Activated CD4-positive, alpha-beta T cell treated with anti-CD3 and anti-CD28 coated beads for 24 hours (primary cell): ENCODE data around the gene ZNF764.
A peak's percentile ranks its signal among the peaks of the same experiment; 100 is the strongest.
"Not testable (repeated sequence)": the region's sequence is repeated elsewhere in the genome, so short reads cannot be mapped to it uniquely, and the experiment has no call there.

Experiments
- DNase-seq, 2 donors: peaks; one replicate each; pipeline ENCODE4 v3.0.0-alpha.2; 2020; ENCODE audit warnings: low read depth in 2 of 2

Gene ZNF764

DNA sequence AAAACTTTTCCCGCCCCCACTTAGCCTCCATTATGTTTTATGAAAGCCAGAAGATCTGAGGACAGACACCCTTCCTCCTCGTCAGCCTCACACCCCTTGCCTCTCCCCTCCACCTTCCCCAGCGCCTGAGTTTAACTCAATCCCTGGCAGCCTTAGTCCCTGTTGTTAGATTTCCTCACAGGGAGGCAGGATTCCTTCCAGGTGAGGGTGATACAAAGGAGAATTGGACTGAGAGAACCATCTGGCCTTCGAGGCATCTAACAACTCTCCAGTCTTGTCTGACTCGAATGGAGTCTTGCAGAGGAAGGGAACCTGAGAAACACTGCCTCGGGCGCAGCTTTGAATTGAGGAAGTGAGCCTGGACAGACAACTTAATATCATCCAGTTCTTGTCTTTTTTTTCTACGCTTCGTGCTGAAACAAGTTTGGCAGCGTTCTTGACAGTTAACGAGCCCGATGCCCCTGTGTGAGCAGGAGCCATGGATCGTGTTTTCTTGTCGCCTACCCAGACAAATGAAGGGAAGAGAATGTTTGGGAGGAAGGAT, 30.5 kb downstream of the ZNF764 start:
- DNase-seq = no peak

DNA sequence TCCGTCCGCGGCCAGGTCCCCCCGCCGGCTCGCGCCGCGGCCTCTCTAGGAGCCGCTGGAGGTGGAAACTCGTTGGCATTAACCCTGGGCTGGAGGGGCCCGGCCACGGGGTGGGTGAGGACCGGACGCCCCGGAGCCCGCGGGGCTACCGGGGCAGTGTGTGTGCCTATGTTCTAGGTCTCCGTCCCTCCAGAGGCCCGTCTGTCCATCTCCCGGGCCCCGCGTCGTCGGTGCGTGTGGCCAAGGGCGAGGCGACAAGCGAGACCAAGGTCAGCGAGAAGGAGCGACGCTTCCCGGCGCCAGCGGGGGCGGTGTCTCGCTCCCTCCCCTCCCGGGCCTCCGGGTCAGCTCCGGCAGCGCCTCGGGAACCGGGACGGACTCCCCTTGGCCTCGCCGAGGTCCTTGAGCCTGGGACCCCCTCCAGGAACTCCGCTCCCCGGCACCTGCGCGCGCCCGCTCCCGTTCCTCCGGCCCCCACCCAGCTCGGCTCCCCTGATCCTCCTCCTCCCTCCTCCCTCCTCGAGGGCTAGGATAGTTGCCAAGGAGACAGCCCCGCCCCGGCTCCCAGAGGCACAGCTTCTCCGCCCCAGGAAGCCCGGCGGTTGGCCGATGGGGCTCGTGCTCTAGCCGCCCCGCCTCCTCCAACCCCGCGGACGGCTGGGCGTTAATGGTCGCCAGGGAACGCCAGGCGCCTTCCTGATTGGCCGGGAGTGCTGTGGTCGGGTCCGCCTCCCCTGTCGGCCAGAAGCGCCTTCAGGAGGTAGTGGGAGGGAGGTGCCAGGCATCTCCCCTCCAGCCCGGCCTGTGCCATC, 31.1 kb downstream of the ZNF764 start:
- peak; percentile 88 to 96 for DNase-seq

DNA sequence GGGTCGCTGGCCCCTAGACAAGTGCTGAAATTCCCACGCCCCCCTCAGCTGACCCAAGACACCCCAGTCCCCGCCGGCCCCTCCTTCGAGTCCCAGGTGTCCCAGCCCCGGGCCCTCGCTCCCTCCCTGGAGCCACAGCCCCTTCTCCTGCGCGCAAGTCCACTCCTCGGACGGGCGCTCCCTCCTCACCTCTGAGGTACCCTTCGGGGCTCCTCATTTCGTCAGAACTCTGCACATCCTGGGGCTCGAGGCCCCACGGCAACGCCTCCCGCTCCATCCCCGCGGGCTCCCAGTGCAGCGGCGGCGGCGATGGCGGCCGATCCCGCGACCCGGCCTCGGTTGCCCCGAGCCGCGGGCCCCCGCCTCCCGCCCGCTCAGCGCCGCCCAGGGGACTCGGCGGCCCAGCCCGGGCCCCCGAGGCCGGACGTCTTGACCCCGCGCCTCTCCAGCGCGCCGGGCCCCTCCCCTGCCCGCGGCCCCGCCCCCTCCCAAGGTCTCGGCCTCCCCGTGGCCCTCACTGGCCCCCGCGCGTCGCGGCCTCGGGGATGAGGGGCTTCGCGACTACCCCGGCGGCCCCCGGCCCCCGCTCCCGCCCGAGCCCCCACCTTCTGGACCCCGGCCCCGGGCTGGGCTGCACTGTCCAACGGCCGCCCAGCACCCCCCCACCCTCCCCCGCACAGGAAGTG, 31.9 kb downstream of the ZNF764 start, which contains the start of gene ZNF768:
ZNF768 (minus strand) TSS at position 430 of the 686 bp plus-strand sequence; CDS start at position 277, 153 bp downstream.
- DNase-seq = no peak

DNA sequence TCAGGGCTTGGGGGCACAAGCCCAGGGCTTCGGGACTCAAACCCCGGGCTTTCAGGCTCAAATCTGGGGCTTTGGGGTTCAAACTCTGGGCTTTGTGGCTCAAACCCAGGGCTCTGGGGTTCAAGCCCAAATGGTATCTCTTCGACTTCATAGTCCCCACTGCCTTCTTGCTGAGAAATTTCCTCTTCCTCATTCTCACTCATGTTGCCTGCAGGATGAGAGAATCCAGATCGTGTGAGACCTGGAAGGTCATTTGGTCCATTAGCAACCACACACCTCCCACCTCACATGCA, 32.4 kb downstream of the ZNF764 start:
- no peak for DNase-seq

DNA sequence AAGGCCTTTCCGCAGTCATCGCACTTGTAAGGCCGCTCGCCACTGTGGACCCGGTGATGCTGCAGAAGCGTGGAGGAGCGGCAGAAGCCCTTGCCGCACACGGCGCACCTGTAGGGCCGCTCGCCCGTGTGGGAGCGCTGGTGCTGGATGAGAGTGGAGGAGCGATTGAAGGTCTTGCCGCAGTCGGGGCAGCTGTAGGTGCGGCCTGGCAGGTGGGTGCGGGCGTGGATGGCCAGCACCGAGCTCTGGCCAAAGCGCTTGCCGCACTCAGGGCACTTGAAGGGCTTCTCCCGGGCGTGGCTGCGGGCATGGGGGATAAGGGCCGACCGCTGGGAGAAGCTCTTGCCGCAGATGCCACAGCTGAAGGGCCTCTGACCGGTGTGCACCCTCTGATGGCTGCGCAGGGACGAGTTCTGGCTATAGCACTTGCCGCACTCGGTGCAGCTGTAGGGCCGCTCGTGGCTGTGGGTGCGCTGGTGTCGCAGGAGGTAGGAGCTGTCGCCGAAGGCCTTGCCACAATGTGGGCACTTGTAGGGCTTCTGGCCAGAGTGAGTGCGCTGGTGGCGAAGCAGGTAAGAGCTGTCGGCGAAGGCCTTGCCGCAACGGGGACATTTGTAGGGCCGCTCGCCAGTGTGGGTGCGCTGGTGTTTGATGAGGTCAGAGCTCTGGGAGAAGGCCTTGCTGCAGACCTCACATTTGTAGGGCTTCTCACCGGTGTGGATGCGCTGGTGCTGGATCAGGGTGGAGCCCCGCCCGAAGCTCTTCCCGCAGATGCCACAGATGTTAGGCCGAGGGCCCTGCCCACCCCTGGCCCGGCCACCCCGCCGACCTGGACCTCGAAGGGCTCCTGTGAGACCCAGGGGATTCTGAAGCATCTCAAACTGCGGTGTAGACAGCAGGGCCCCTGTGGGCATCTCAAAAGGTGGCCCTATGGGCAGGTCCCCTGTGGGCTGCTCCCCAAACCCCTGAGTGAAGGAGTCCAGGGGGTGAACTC, 33.3 kb downstream of the ZNF764 start:
- DNase-seq = no peak

DNA sequence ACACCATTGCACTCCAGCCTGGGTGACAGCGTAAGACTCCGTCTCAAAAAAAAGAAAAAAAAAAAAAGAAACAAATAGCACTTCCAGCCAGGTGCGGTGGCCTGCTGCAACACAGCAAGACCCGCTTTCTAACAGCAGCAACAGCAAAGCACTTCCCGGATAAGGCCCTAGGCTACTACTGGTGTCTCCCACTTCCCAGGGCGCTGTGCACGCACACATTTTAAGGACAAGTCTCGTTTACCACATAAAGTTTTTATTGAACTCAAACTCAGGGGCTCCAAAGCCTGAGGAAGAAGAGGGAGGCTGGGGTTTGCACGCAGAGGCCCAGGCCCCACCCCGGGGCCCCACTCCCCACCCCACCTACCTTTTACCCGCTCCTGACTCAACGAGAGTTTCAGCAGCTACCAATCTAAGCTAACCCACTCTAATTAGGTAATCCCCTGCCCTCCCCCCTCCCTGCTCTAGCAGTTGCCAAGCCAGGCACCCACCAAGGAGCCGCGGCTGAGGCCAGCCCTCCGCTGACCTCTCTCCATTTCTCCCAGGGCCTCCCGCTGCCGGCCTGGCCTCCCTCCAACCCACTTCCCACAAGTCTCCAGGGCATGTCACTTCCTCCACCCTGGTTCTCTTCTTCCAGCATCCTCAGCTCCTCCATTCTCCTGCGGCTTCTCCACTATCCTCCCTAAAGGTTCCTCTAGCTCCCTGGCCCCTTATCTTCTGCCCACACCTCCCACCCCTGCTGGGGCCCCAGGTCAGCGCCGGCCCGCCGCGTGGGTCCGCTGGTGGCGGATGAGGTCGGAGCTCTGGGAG, 34.2 kb downstream of the ZNF764 start:
- DNase-seq = no peak

DNA sequence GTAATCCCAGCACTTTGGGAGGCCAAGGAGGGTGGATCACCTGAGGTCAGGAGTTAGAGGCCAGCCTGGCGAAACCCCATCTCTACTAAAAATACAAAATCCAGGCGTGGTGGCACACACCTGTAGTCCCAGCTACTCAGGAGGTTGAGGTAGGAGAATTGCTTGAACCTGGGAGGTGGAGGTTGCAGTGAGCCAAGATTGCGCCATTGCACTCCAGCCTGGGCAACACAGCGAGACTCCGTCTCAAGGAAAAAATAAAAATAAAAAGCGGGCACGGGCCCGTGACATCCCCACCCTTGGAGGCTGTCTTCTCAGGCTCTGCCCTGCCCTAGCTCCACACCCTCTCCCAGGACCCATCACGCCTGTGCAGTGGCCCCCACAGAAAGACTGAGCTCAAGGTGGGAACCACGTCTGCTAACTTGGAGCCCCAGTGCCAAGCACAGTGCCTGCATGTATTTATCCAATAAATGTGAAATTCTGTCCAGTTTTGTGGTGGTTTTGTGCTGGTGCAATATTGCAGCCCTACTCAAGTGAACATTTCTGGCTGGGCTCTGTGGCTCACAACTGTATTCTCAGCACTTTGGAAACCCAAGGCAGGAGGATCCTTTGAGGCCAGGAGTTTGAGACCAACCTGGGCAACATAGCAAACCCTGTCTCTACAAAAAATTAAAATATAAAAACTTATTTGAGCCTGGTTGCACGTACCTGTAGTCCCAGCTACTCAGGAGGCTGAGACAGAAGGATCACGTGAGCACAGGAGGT, 35.3 kb downstream of the ZNF764 start:
- not testable (repeated sequence) for DNase-seq

DNA sequence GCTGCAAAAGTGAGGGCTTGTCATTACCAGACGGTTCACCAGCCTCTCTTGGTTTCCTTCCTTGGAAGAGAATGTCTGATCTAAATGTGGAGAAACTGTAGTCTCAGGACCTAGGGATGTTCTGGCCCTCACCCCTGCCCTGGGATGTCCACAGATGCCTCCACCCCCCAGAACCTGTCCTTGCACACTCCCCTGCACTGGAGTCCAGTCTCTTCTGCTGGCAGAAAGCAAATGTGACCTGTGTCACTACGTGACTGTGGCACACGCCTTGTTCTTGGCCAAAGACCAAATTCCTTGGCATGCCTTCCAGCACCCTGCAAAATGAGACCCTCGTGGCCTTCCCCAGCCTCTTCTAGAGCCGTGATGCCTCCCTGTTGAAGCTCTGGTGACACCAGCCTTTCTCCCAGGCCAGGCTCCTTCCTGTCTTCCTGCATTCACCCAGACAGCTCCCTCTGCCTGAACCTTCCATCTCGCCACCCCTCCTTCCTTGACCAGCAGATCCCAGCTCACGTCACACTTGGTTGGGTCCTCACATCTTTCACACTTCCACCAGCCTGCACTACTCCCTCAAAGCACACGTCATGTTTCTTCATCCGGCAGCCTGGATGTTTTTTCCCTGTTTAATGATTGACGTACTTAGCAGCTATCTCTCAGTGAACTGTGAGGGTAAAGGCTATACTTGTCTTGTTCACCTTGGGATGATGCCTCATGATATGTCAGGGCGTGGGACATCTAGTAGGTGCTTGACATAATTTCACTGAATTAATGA, 36.1 kb downstream of the ZNF764 start:
- DNase-seq = no peak

DNA sequence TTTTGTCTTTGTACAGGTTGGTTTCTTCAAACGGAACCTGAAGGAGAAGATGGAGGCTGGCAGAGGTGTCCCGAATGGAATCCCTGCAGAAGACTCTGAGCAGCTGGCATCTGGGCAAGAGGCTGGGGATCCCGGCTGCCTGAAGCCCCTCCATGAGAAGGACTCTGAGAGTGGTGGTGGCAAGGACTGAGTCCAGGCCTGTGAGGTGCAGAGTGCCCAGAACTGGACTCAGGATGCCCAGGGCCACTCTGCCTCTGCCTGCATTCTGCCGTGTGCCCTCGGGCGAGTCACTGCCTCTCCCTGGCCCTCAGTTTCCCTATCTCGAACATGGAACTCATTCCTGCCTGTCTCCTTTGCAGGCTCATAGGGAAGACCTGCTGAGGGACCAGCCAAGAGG, 36.7 kb downstream of the ZNF764 start:
- DNase-seq = no peak

DNA sequence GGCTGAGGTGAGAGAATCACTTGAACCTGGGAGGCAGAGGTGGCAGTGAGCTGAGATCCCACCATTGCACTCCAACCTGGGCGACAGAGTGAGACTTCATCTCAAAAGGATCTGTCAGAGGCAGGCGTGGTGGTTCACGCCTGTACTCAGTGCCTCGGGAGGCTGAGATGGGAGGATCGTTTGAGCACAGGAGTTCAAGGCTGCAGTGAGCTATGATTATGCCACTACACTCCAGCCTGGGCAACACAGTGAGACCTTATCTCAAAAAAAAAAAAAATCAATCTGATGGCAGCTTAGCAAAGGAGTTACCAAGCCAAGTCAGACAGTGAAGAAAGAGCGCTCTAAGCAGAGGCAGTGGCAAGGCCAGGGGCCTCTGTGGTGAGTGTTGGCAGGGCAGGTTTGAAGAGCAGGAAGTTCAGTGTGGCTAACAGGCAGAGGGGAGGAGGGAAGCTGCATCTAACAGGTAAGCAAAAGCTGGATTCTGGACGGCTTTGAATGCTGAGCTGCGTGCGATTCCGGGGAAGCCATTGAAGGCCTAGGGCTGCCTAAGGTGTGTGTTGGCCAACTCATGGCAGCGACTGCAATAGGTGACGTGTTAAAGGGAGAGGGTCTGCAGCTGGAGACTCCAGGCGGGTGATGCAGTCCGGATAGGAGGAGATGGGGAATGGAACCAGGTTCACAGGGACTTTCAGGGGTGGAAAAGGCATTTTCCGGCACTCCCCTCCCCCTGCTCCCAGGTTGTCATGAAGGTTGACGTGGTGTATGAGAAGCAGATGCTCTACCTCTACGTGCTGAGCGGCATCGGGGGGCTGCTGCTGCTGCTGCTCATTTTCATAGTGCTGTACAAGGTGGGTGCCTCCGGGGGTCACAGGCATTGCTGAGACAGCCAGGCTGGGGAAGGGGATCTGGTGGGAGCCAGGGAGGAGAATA, 38.8 kb downstream of the ZNF764 start:
- no peak for DNase-seq

DNA sequence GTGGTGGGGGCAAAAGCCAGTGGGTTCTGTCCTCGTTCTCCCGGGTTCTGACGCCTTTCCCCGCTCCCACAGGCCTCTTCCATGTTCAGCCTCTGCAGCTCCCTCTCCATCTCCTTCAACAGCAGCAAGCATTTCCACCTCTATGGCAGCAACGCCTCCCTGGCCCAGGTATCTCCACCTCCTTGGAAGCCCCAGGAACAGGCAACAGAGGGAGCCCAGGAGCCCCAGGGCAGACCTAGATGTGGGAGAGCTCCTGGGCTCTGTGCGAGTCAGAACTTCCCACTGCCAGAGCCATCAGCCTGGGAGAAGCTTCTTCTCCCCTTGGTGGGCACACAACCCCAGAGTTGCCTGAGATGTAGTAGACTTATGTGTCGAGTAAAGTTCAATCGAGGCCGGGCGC, 39.6 kb downstream of the ZNF764 start:
- DNase-seq = no peak

DNA sequence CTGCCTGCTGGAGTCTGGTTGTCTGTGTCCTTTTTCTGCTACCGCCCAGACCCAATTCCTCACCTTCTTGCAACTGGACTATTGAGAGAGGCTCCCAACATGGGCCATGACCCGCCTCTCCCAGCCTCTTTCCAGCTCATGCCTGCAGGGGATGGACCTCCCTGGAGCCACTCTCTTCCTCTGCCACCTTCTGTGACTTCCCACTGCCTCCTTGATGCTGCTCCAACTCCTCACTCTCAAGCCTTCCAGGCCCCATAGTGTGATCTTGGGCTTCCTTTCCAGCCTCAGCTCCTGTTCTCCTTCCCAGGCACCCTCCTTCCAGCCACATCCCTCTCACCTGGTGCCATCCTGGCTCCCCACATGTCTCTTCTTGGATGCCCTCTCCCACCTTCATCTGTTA, 42.9 kb downstream of the ZNF764 start:
- DNase-seq = no peak

DNA sequence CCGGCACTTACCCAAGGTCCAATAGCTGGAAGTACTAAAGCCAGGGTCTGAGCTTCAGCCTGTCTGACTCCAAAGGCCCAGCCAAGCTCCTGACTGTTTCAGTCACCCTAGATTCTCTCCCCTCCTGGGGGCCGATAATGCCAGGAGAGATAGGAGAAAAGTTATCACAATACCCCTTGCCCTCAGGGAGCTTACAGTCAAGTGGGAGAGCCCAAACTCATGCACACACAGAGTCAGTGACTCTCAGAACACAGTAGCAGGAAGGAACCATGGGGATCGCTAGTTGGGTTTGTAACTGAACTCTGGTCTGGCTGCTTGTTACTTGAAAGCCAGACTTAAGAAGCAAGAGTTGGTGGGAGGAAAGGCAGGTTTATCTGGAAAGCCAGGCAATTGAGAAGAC, 46.7 kb downstream of the ZNF764 start:
- no peak for DNase-seq

DNA sequence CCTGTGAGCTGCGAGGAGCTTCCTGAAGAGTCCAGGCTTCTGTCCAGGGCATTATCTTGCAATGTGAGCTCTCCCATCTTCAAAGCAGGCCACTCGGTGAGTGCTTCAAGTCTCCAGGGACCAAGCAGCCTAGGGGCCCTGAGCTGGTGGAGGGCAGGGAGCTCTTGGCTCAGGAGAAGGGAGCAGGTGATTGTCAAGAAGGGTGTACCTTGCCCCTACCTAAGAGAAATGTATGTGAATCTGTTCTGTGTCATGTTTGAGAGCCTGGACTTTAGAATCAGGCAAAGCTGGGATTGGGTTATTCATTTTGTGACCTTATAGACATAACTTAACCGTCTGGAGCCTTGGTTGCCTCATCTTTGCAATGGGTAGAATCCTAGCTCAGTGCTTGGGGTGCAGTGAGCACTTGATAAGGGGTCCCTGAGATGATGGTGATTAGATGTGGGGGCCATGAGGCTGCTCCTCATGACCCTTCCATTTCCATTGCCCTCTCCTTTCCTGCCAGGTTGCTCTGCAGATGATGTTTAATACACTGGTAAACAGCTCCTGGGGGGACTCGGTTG, 47.7 kb downstream of the ZNF764 start:
- DNase-seq = no peak

DNA sequence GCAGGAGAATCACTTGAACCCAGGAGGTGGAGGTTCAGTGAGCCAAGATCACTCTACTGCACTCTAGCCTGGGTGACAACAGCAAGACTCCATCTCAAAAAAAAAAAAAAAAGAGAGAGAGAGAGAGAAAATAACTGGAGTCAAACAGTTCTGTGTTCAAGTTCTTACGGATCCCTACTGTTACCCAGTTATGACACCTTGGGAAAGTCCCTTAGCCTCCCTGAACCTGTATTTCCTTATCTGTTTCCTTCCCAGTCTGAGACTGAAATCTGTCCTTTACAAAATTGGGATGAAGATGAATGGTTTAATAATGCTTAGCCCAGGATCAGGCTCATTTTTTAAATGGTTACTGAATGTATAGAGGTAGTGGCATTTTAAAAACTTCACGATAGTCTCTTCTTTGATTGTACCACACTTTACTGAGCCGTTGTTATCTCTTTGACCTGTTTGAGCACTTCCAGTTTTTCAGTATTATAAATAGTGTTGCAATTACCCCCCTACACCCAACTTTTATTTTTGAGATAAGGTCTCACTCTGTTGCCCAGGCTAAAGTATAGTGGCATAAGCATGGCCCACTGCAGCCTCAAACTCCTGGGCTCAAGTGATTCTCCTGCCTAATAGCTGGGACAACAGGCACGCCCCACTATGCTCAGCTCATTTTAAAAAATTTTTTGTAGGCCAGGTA, 49.0 kb downstream of the ZNF764 start:
- no peak for DNase-seq
